Caco-2 (cell line): Measurements from ENCODE around the gene KCNIP1. TPM values are rescaled to one million over a fixed set of nuclear protein-coding genes. Genes with fewer than 3 reads are reported as not detected.

Experiments used
- BruUV-seq: library from RNA; stranded (reverse); fragments of 400-500 nt; replicated peaks from 2 replicates; lab custom pipeline; 2021; lab: Mats Ljungman, UMichigan
- CTCF ChIA-PET: fragments of 300-600 bp; sonication (Branson Sonifier 250); formaldehyde crosslinking; loops from one replicate; lab custom pipeline; 2022; ENCODE audit warnings: antibody characterized with exemption; lab: Charles Lee
- POLR2A ChIA-PET: fragments of 300-600 bp; sonication (Branson Sonifier 250); formaldehyde crosslinking; loops from one replicate; lab custom pipeline; 2022; ENCODE audit warnings: antibody characterized with exemption; lab: Charles Lee
- DNase-seq, 2 experiments: peaks; one replicate each; pipeline versions ENCODE4 v3.0.0 to v3.0.0-alpha.2; 2020 to 2022
- H3K27me3 ChIP-seq: replicated peaks from 2 replicates; pipeline ENCODE4 v1.6.0; 2011; ENCODE audit warnings: low read length; ENCODE audit not compliant: control insufficient read depth, insufficient read depth
- H3K36me3 ChIP-seq: 2 replicates; pipeline ENCODE4 v1.5.1; 2011; ENCODE audit warnings: low read length; ENCODE audit not compliant: control insufficient read depth, insufficient read depth
- H3K4me1 ChIP-seq: fragments of 250-450 bp; sonication (Bioruptor Pico); 2 replicates; pipeline ENCODE4 v1.5.1; 2020; ENCODE audit warnings: mild to moderate bottlenecking
- H3K4me3 ChIP-seq: 2 replicates; pipeline ENCODE4 v1.5.1; 2011; ENCODE audit warnings: low read depth, mild to moderate bottlenecking, control low read depth, low read length
- H3K9me3 ChIP-seq: fragments of 250-450 bp; sonication (Bioruptor Pico); 2 replicates; pipeline ENCODE4 v1.5.1; 2020; ENCODE audit warnings: mild to moderate bottlenecking, moderate library complexity
- H3K27ac Mint-ChIP-seq: one replicate; pipeline ENCODE4 v1.8.0; 2022; ENCODE audit warnings: mixed read lengths; ENCODE audit not compliant: unreplicated experiment
- H3K27me3 Mint-ChIP-seq: one replicate; pipeline ENCODE4 v1.8.0; 2022; ENCODE audit warnings: mixed read lengths; ENCODE audit not compliant: insufficient read depth, unreplicated experiment
- H3K36me3 Mint-ChIP-seq: one replicate; pipeline ENCODE4 v1.8.0; 2022; ENCODE audit warnings: mild to moderate bottlenecking, mixed read lengths; ENCODE audit not compliant: insufficient read depth, unreplicated experiment
- H3K4me1 Mint-ChIP-seq: one replicate; pipeline ENCODE4 v1.8.0; 2022; ENCODE audit warnings: low read depth, mixed read lengths; ENCODE audit not compliant: unreplicated experiment
- H3K4me3 Mint-ChIP-seq: one replicate; pipeline ENCODE4 v1.8.0; 2022; ENCODE audit warnings: mild to moderate bottlenecking, moderate library complexity, mixed read lengths; ENCODE audit not compliant: unreplicated experiment
- H3K9me3 Mint-ChIP-seq: one replicate; pipeline ENCODE4 v1.8.0; 2022; ENCODE audit warnings: mixed read lengths; ENCODE audit not compliant: unreplicated experiment
- CTCF ChIP-seq, 2 experiments: fragments of 200-600 bp in 1 of 2; IDR thresholded peaks; 1 replicate in 1 of 2; 2 replicates in 1 of 2; pipeline versions ENCODE4 v1.5.1 to v1.8.0; 2011 to 2022; ENCODE audit warnings: antibody characterized with exemption in 1 of 2, control low read depth in 1 of 2, inconsistent platforms in 1 of 2, low read depth in 1 of 2, low read length in 1 of 2, mild to moderate bottlenecking in 1 of 2, moderate library complexity in 1 of 2; ENCODE audit not compliant: insufficient read depth in 1 of 2, severe bottlenecking in 1 of 2, unreplicated experiment in 1 of 2
- intact Hi-C: fragments of 100-400 bp; cut with micrococcal nuclease; formaldehyde crosslinking; loops from one replicate; pipeline ENCODE4 v1.10.0; 2022; ENCODE audit not compliant: unreplicated experiment
- total RNA-seq: library from RNA; stranded (reverse); gene quantifications from 2 replicates; pipeline ENCODE4 v1.2.3, GENCODE V29; 2022

Gene KCNIP1
- total RNA-seq, 1 experiment from 2014 or later, result not detected

DNA sequence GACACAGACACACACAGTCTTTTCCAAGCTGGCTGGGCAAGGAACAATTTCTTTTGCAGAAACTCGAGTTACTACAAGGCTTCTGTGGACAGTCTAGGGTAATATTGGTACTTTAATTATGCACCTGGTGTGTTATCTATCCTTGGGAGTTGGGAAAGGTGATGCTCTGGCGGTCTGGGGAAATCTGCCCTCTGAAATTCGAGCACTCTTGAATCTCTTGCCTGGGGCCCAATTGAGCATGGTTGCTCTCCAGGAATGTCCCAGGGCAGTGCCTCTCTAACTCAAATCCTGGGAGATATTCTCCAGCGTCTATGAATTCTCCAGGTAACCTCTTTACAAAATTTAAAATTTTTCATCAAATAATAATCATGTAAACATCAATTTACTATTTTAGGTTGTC lies 69.3 kb downstream of the KCNIP1 start:
- no TSS peak for BruUV-seq
- Mint-ChIP-seq H3K36me3 (no peaks in the 10 kb centered on the region), H3K4me3 (no peak overlapping the region), H3K9me3 (peaks cover 5% of the 10 kb centered on the region), H3K4me1 (peaks cover 12% of the 10 kb centered on the region), H3K27ac (no peak overlapping the region), H3K27me3 (peaks cover 14% of the 10 kb centered on the region)
- Histone ChIP-seq H3K9me3 (no peaks in the 10 kb centered on the region), H3K4me3 (no peak overlapping the region), H3K4me1 (0 out of 2 replicates have a peak, but pooled peaks cover 9% of the 10 kb centered on the region), H3K36me3 (no peaks in the 10 kb centered on the region), H3K27me3 (peaks cover 3% of the 10 kb centered on the region)
- no peak for TF ChIP-seq CTCF (IDR thresholded peaks at IDR 0.05; ENCODE audit: insufficient read depth in 1 of 2, low read depth in 1 of 2, low read length in 1 of 2, severe bottlenecking in 1 of 2, unreplicated experiment in 1 of 2)
- POLR2A ChIA-PET, result no interaction called here
- CTCF ChIA-PET, result no interaction called here
- DNase-seq, result no peak
- intact Hi-C loops, result no loop called here

DNA sequence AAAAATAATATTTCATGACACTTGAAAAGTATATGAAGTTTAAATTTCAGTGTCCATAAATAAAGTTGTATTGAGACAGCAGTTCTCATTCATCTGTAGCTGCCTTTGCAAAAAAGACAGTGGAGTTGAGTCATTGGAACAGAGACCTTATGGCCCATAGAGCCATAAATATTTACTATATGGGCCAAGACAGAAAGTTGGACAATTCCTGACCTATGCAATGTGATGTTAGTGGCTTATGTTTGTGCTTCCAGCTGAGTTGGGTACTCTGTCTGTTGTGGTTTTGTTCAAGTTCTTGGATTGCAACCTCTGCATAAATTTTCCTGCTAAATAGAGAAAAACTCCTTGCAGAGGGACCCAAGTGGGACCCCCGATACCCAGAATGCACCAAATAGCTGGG lies 69.8 kb downstream of the KCNIP1 start:
- no TSS peak for BruUV-seq
- Mint-ChIP-seq H3K4me1 (peaks cover 12% of the 10 kb centered on the region), H3K27me3 (peaks cover 14% of the 10 kb centered on the region), H3K27ac (no peak overlapping the region), H3K36me3 (no peaks in the 10 kb centered on the region), H3K4me3 (no peak overlapping the region), H3K9me3 (peaks cover 10% of the 10 kb centered on the region)
- Histone ChIP-seq H3K9me3 (no peaks in the 10 kb centered on the region), H3K27me3 (peaks cover 3% of the 10 kb centered on the region), H3K36me3 (no peaks in the 10 kb centered on the region), H3K4me3 (no peak overlapping the region), H3K4me1 (0 out of 2 replicates have a peak, but pooled peaks cover 9% of the 10 kb centered on the region)
- TF ChIP-seq CTCF (IDR thresholded peaks at IDR 0.05; ENCODE audit: insufficient read depth in 1 of 2, low read depth in 1 of 2, low read length in 1 of 2, severe bottlenecking in 1 of 2, unreplicated experiment in 1 of 2), result no peak
- CTCF ChIA-PET, result no interaction called here
- DNase-seq, result no peak
- intact Hi-C loops, result no loop called here
- POLR2A ChIA-PET, result no interaction called here

GRCh38 chr5:170576602-170577535 lies 73.0 kb downstream of the KCNIP1 start:
- no peak overlapping the region for H3K4me3 ChIP-seq
- H3K9me3 Mint-ChIP-seq, result peaks cover 15% of the 10 kb centered on the region
- peaks cover 7% of the 10 kb centered on the region for H3K27me3 Mint-ChIP-seq
- no peaks in the 10 kb centered on the region for H3K36me3 ChIP-seq
- peaks cover 5% of the 10 kb centered on the region for H3K4me1 Mint-ChIP-seq
- no peaks in the 10 kb centered on the region; the same call in none of the 2 replicates for H3K27me3 ChIP-seq
- DNase-seq, result no peak
- no peaks in the 10 kb centered on the region for H3K9me3 ChIP-seq
- H3K36me3 Mint-ChIP-seq, result no peaks in the 10 kb centered on the region
- intact Hi-C loops, result no loop called here
- ChIA-PET CTCF (no interaction called here), POLR2A (no interaction called here)
- TF ChIP-seq CTCF (IDR thresholded peaks at IDR 0.05; ENCODE audit: insufficient read depth in 1 of 2, low read depth in 1 of 2, low read length in 1 of 2, severe bottlenecking in 1 of 2, unreplicated experiment in 1 of 2), result no peak
- no peak overlapping the region for H3K27ac Mint-ChIP-seq
- H3K4me3 Mint-ChIP-seq, result no peak overlapping the region
- 0 out of 2 replicates have a peak, but pooled peaks cover under 1% of the 10 kb centered on the region for H3K4me1 ChIP-seq
- no TSS peak for BruUV-seq
